ENCODE results near the gene SSTR3.

DNA sequence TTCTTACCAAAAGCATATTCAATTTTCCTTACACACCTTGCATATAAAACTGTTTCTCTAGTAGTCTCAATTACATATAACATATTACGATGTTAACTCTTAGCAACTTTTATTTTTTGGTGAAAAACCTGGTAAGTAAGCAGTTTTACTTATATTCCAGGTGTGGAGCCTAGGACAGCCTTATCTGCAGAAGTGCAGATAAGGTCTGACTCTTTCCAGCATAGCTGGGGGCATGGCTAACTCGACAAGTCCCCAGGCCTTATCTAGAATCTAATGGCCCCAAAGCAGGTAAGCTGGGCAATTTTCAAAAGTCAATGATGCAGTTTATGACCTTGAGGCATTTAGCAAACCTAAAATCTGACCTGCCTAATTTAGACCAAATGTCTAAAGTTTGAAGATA lies 20.1 kb downstream of the SSTR3 start:
- TF ChIP-seq ZNF24 (IDR thresholded peaks at IDR 0.05): no peak
- no peak for TF ChIP-seq ZNF274 (CRISPR knock-in tag; IDR thresholded peaks at IDR 0.05)
- TF ChIP-seq, protein P1, sequence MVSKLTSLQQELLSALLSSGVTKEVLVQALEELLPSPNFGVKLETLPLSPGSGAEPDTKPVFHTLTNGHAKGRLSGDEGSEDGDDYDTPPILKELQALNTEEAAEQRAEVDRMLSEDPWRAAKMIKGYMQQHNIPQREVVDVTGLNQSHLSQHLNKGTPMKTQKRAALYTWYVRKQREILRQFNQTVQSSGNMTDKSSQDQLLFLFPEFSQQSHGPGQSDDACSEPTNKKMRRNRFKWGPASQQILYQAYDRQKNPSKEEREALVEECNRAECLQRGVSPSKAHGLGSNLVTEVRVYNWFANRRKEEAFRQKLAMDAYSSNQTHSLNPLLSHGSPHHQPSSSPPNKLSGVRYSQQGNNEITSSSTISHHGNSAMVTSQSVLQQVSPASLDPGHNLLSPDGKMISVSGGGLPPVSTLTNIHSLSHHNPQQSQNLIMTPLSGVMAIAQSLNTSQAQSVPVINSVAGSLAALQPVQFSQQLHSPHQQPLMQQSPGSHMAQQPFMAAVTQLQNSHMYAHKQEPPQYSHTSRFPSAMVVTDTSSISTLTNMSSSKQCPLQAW (CRISPR knock-in tag; IDR thresholded peaks at IDR 0.05): no peak
- TF ChIP-seq LRRFIP1 (CRISPR knock-in tag; conservative IDR thresholded peaks at IDR 0.05): no peak
- TF ChIP-seq POLR2A (IDR thresholded peaks at IDR 0.05; ENCODE audit: insufficient read depth in 1 of 2, low read depth in 2 of 2, low read length in 2 of 2): no peak
- TF ChIP-seq, protein P2, sequence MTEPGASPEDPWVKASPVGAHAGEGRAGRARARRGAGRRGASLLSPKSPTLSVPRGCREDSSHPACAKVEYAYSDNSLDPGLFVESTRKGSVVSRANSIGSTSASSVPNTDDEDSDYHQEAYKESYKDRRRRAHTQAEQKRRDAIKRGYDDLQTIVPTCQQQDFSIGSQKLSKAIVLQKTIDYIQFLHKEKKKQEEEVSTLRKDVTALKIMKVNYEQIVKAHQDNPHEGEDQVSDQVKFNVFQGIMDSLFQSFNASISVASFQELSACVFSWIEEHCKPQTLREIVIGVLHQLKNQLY (CRISPR knock-in tag; IDR thresholded peaks at IDR 0.05): no peak
- TF ChIP-seq ZBTB21 (CRISPR knock-in tag; IDR thresholded peaks at IDR 0.05): no peak
- no peak for TF ChIP-seq ZNF703 (CRISPR knock-in tag; IDR thresholded peaks at IDR 0.05; ENCODE audit: borderline replicate concordance)
- TF ChIP-seq, protein P3, sequence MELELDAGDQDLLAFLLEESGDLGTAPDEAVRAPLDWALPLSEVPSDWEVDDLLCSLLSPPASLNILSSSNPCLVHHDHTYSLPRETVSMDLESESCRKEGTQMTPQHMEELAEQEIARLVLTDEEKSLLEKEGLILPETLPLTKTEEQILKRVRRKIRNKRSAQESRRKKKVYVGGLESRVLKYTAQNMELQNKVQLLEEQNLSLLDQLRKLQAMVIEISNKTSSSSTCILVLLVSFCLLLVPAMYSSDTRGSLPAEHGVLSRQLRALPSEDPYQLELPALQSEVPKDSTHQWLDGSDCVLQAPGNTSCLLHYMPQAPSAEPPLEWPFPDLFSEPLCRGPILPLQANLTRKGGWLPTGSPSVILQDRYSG (CRISPR knock-in tag; IDR thresholded peaks at IDR 0.05): no peak
- TF ChIP-seq KAT7 (CRISPR knock-in tag; IDR thresholded peaks at IDR 0.05; ENCODE audit: borderline replicate concordance): no peak
- no peak for TF ChIP-seq ZNF121 (CRISPR knock-in tag; IDR thresholded peaks at IDR 0.05)
- no peak for TF ChIP-seq ZNF3 (CRISPR knock-in tag; IDR thresholded peaks at IDR 0.05)
- no peak for TF ChIP-seq RAD21 (CRISPR knock-in tag; IDR thresholded peaks at IDR 0.05)
